Measurements from ENCODE around the gene ARHGAP24.
A peak's percentile ranks its signal among the peaks of the same experiment; 100 is the strongest.

The ARHGAP24 gene

DNA sequence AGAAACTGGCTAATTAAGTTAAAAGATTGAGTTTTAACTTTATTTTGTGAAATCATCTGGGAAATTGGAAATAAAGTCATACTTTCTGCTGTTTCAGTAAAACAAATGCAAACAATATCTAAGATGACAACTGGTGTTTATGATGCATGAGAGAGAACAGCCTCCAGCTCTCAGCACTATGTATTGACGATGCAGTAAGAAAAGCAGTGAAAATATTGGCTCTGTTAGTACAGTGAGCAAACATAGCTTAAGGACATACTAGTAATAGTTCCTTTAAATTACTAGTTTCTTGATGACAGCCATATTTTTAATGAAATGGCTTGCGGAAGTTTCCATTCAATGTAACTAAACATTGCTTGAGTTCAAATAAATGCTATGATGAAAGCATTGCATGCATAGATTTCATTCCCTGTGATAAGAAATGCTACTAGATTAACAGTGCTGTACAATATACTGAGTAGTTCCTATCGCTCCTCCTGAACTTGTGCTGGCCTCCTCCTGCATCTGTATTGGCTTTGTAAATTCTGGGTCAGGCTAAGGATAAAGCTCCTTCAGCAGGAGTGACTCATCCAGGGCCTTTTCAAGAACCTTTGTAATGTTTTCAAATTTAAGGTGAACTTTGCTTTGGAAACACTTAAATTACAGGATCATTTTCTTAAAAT, 11.6 kb downstream of the ARHGAP24 start:
- peak in 1 of 3 donors; percentile 26 for DNase-seq
- no peak overlapping the region for H3K27ac ChIP-seq (ENCODE audit: insufficient read depth in 1 of 2, low read depth in 1 of 2, low read length in 2 of 2, poor library complexity in 1 of 2, severe bottlenecking in 2 of 2)
- no peaks in the 10 kb centered on the region for H3K27me3 ChIP-seq (replicated peaks in 2 of 5; ENCODE audit: control insufficient read depth in 4 of 5, insufficient read depth in 5 of 5, low read length in 4 of 5)
- H3K36me3 ChIP-seq (ENCODE audit: control insufficient read depth in 4 of 4, insufficient read depth in 4 of 4, low read length in 3 of 4), result no peaks in the 10 kb centered on the region
- H3K4me3 ChIP-seq (ENCODE audit: control insufficient read depth in 1 of 7, extremely low read depth in 1 of 7, insufficient read depth in 4 of 7, low read depth in 2 of 7, low read length in 6 of 7), result no peak overlapping the region
- ChIA-PET CTCF (no interaction called here), POLR2A (no interaction called here)
- H3K9me3 ChIP-seq (ENCODE audit: control extremely low read depth in 1 of 5, control insufficient read depth in 4 of 5, insufficient read depth in 2 of 5, low read depth in 1 of 5, low read length in 4 of 5), result no peaks in the 10 kb centered on the region
- WGBS (ENCODE audit: insufficient coverage), result no CpG with 5 or more reads among the region's 3 CpGs
- no peaks in the 10 kb centered on the region for H3K4me1 ChIP-seq (ENCODE audit: control extremely low read depth in 1 of 4, control insufficient read depth in 4 of 4, insufficient read depth in 4 of 4, low read length in 3 of 4)

DNA sequence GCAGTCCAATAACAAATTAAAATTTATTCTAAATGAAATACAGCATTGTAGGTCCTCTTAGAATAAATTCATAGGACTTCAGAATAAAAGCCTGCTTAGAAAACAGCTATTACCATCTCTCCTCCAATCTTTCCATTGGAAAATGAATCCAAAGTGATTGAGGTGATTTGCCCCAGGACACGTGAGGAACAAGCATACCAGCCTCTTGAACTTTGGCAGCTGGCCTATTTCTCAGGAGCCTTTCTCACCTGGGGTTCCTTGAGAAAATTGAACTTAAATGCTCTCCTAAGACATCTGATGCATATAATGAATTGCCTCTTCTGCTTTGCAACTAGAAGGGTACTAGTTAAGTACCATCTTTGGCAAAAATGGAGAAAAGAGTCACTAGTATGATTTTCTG, 13.5 kb downstream of the ARHGAP24 start:
- POLR2A ChIA-PET, result no interaction called here
- CTCF ChIA-PET, result interaction anchor here (1.3 kb wide), 1 partner anchor 9 kb away, joined by 3 read pairs; no protein-coding TSS in a partner anchor
- no peaks in the 10 kb centered on the region for H3K36me3 ChIP-seq (ENCODE audit: control insufficient read depth in 4 of 4, insufficient read depth in 4 of 4, low read length in 3 of 4)

DNA sequence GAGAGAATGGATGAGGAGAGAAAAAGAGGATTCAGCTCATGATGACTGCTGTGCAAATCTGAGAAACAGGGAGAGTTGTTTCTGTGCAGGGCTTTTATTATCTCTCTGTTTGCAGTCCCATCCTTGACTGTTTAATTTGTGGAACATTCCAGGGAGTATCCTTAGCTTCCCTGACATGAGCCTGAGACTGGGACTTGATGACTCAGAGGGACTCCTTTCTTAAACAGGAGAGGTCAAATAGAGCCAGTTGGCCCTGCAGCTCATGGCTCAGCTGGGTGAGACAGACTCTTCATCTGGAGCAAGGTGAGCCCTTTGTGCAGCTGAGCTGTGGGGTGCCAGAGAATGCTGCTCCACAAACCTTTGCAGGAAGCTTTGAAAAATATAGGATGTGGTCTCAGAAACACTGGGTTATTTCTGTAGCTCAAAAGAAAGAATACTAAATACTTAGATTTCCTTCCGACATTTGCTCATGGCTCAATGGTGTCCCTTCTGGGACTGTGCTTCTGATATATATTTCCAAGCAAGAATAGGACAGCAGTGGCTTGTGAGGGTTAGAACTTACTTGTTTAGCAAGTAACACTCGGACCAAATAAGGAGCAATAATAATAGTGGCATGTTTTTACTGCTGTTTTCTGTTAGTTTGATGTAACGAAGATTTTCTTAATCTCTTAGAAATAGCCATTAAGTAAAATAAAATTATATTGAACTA, 14.5 kb downstream of the ARHGAP24 start:
- Histone ChIP-seq H3K27ac (ENCODE audit: insufficient read depth in 1 of 2, low read depth in 1 of 2, low read length in 2 of 2, poor library complexity in 1 of 2, severe bottlenecking in 2 of 2) (no peak overlapping the region), H3K4me3 (ENCODE audit: control insufficient read depth in 1 of 7, extremely low read depth in 1 of 7, insufficient read depth in 4 of 7, low read depth in 2 of 7, low read length in 6 of 7) (no peak overlapping the region), H3K4me1 (ENCODE audit: control extremely low read depth in 1 of 4, control insufficient read depth in 4 of 4, insufficient read depth in 4 of 4, low read length in 3 of 4) (no peaks in the 10 kb centered on the region), H3K36me3 (ENCODE audit: control insufficient read depth in 4 of 4, insufficient read depth in 4 of 4, low read length in 3 of 4) (no peaks in the 10 kb centered on the region), H3K27me3 (replicated peaks in 2 of 5; ENCODE audit: control insufficient read depth in 4 of 5, insufficient read depth in 5 of 5, low read length in 4 of 5) (no peaks in the 10 kb centered on the region), H3K9me3 (ENCODE audit: control extremely low read depth in 1 of 5, control insufficient read depth in 4 of 5, insufficient read depth in 2 of 5, low read depth in 1 of 5, low read length in 4 of 5) (no peaks in the 10 kb centered on the region)
- POLR2A ChIA-PET, result no interaction called here
- CTCF ChIA-PET, result interaction anchor here (1.3 kb wide), 1 partner anchor 8 kb away, joined by 3 read pairs; no protein-coding TSS in a partner anchor
- 100% methylated on average over 1 of the region's 3 CpGs for WGBS (ENCODE audit: insufficient coverage)
- no peak for DNase-seq

More for the DNA sequence above, 13.5 kb downstream of the ARHGAP24 start:
- 100% methylated on average over 1 of the region's 1 CpG for WGBS (ENCODE audit: insufficient coverage)
- Histone ChIP-seq H3K27me3 (replicated peaks in 2 of 5; ENCODE audit: control insufficient read depth in 4 of 5, insufficient read depth in 5 of 5, low read length in 4 of 5) (no peaks in the 10 kb centered on the region), H3K4me1 (ENCODE audit: control extremely low read depth in 1 of 4, control insufficient read depth in 4 of 4, insufficient read depth in 4 of 4, low read length in 3 of 4) (no peaks in the 10 kb centered on the region), H3K27ac (ENCODE audit: insufficient read depth in 1 of 2, low read depth in 1 of 2, low read length in 2 of 2, poor library complexity in 1 of 2, severe bottlenecking in 2 of 2) (no peak overlapping the region), H3K9me3 (ENCODE audit: control extremely low read depth in 1 of 5, control insufficient read depth in 4 of 5, insufficient read depth in 2 of 5, low read depth in 1 of 5, low read length in 4 of 5) (no peaks in the 10 kb centered on the region), H3K4me3 (ENCODE audit: control insufficient read depth in 1 of 7, extremely low read depth in 1 of 7, insufficient read depth in 4 of 7, low read depth in 2 of 7, low read length in 6 of 7) (no peak overlapping the region)
- no peak for DNase-seq

DNA sequence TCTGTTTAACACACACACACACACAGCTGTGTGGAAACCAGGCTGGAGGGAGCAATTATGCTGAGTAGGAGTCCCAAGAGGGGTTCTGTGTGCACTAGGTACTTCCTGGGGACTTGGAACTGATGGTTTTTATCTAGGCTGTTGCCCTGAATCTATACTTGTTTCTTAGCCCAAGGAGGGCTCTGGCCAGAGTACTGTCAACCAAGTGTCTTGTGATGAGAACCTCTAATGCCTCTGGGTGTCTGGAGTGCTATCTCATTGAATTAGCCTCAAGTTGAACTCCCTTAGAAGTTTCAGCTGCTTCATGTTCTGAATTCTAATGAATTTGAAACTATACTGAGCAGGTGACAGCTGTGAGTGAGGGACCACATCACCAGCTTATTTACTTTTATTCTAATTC, 16.6 kb downstream of the ARHGAP24 start:
- H3K9me3 ChIP-seq (ENCODE audit: control extremely low read depth in 1 of 5, control insufficient read depth in 4 of 5, insufficient read depth in 2 of 5, low read depth in 1 of 5, low read length in 4 of 5), result no peaks in the 10 kb centered on the region
- no peaks in the 10 kb centered on the region for H3K4me1 ChIP-seq (ENCODE audit: control extremely low read depth in 1 of 4, control insufficient read depth in 4 of 4, insufficient read depth in 4 of 4, low read length in 3 of 4)
- H3K36me3 ChIP-seq (ENCODE audit: control insufficient read depth in 4 of 4, insufficient read depth in 4 of 4, low read length in 3 of 4), result no peaks in the 10 kb centered on the region
- H3K27ac ChIP-seq (ENCODE audit: insufficient read depth in 1 of 2, low read depth in 1 of 2, low read length in 2 of 2, poor library complexity in 1 of 2, severe bottlenecking in 2 of 2), result no peak overlapping the region
- no peaks in the 10 kb centered on the region for H3K27me3 ChIP-seq (replicated peaks in 2 of 5; ENCODE audit: control insufficient read depth in 4 of 5, insufficient read depth in 5 of 5, low read length in 4 of 5)
- ChIA-PET POLR2A (no interaction called here), CTCF (no interaction called here)
- no peak overlapping the region for H3K4me3 ChIP-seq (ENCODE audit: control insufficient read depth in 1 of 7, extremely low read depth in 1 of 7, insufficient read depth in 4 of 7, low read depth in 2 of 7, low read length in 6 of 7)
- no peak for DNase-seq

DNA sequence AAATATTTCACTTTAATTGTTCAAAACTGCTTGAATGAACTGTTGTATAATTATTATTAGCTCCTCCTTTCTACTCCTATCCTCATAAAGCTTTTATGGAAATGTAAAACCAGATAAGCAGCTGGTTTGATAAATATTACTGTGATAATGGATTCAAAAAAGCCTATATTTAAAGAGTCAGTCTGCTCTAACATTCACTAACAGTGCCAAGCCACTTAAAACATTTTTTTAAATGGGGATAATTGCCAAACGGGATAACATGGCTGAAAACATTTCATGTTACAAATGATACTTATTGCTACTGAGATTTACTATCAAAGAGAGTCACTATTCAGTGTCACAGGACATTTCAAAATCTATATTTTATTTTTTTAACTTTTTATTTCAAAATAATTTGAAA, 17.4 kb downstream of the ARHGAP24 start:
- no peak overlapping the region for H3K27ac ChIP-seq (ENCODE audit: insufficient read depth in 1 of 2, low read depth in 1 of 2, low read length in 2 of 2, poor library complexity in 1 of 2, severe bottlenecking in 2 of 2)
- no CpG with 5 or more reads among the region's 1 CpG for WGBS (ENCODE audit: insufficient coverage)
- H3K9me3 ChIP-seq (ENCODE audit: control extremely low read depth in 1 of 5, control insufficient read depth in 4 of 5, insufficient read depth in 2 of 5, low read depth in 1 of 5, low read length in 4 of 5), result no peaks in the 10 kb centered on the region
- H3K27me3 ChIP-seq (replicated peaks in 2 of 5; ENCODE audit: control insufficient read depth in 4 of 5, insufficient read depth in 5 of 5, low read length in 4 of 5), result no peaks in the 10 kb centered on the region
- ChIA-PET CTCF (no interaction called here), POLR2A (no interaction called here)
- no peaks in the 10 kb centered on the region for H3K36me3 ChIP-seq (ENCODE audit: control insufficient read depth in 4 of 4, insufficient read depth in 4 of 4, low read length in 3 of 4)
- peaks cover 0 to 4% (median 0%) of the 10 kb centered on the region in 4 experiments for H3K4me1 ChIP-seq (ENCODE audit: control extremely low read depth in 1 of 4, control insufficient read depth in 4 of 4, insufficient read depth in 4 of 4, low read length in 3 of 4)
- H3K4me3 ChIP-seq (ENCODE audit: control insufficient read depth in 1 of 7, extremely low read depth in 1 of 7, insufficient read depth in 4 of 7, low read depth in 2 of 7, low read length in 6 of 7), result no peak overlapping the region
- DNase-seq, result no peak

DNA sequence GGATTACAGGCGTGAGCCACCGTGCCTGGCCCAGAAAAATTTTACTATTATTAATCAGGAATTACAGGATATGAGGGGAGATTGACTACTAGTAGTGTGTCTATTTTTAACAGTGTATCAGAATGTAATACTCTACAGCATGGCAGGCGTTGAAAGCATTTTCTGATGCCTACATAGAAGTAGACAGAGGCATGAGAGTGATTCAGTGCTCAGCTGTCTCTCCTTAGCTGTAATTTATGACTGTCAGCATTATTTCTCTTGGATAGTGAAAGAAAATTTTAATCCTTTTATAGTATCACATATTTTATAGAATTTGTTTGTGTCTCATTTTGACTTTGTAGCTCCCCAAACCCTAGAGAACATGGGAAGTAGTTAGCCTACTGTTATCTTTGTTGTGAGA, 20.7 kb downstream of the ARHGAP24 start:
- CTCF ChIA-PET, result no interaction called here
- no peaks in the 10 kb centered on the region for H3K27me3 ChIP-seq (replicated peaks in 2 of 5; ENCODE audit: control insufficient read depth in 4 of 5, insufficient read depth in 5 of 5, low read length in 4 of 5)
- H3K9me3 ChIP-seq (ENCODE audit: control extremely low read depth in 1 of 5, control insufficient read depth in 4 of 5, insufficient read depth in 2 of 5, low read depth in 1 of 5, low read length in 4 of 5), result no peaks in the 10 kb centered on the region
- POLR2A ChIA-PET, result no interaction called here
- H3K4me3 ChIP-seq (ENCODE audit: control insufficient read depth in 1 of 7, extremely low read depth in 1 of 7, insufficient read depth in 4 of 7, low read depth in 2 of 7, low read length in 6 of 7), result no peak overlapping the region
- no peaks in the 10 kb centered on the region for H3K36me3 ChIP-seq (ENCODE audit: control insufficient read depth in 4 of 4, insufficient read depth in 4 of 4, low read length in 3 of 4)
- DNase-seq, result no peak
- H3K4me1 ChIP-seq (ENCODE audit: control extremely low read depth in 1 of 4, control insufficient read depth in 4 of 4, insufficient read depth in 4 of 4, low read length in 3 of 4), result peaks cover 0 to 8% (median 3%) of the 10 kb centered on the region in 4 experiments
- WGBS (ENCODE audit: insufficient coverage), result 86% methylated on average over 2 of the region's 3 CpGs
- H3K27ac ChIP-seq (ENCODE audit: insufficient read depth in 1 of 2, low read depth in 1 of 2, low read length in 2 of 2, poor library complexity in 1 of 2, severe bottlenecking in 2 of 2), result no peak overlapping the region

DNA sequence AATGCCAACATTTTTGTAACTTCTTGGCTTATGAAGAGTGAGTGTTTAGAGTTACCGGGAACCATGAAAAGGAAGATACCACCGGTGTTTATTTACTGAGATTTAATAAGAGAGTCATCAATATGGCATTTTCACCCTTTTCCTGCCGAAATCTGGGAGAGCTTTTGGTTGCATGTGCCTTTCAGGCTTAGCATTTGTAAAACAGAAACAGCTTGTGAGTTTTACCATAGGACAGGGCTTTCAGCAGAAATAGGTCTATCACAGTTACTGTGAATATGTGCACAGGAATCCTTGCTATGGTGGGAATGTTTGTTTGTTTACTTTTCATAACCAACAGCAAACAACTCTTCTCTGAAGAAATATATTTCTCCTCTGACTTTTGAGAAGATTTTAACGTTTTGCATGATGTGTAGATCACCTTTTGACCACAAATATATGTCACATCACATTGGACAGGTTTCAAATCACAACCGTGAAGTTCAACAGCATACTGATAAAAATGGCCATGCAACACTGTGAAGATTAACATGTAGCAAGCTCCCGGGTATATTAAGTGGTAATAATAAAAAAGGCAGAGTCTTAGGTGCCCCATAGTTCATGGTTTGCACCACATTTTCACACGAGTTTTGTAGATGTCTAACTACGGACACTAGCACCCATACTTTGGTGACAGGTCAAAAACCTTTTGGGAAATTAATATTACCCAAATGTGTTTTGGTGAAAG, 21.3 kb downstream of the ARHGAP24 start:
- no peak overlapping the region for H3K27ac ChIP-seq (ENCODE audit: insufficient read depth in 1 of 2, low read depth in 1 of 2, low read length in 2 of 2, poor library complexity in 1 of 2, severe bottlenecking in 2 of 2)
- H3K27me3 ChIP-seq (replicated peaks in 2 of 5; ENCODE audit: control insufficient read depth in 4 of 5, insufficient read depth in 5 of 5, low read length in 4 of 5), result no peaks in the 10 kb centered on the region
- CTCF ChIA-PET, result interaction anchor here (1.6 kb wide), 1 partner anchor 8 kb away, joined by 3 read pairs; no protein-coding TSS in a partner anchor
- H3K4me1 ChIP-seq (ENCODE audit: control extremely low read depth in 1 of 4, control insufficient read depth in 4 of 4, insufficient read depth in 4 of 4, low read length in 3 of 4), result peaks cover 0 to 8% (median 3%) of the 10 kb centered on the region in 4 experiments
- no peaks in the 10 kb centered on the region for H3K9me3 ChIP-seq (ENCODE audit: control extremely low read depth in 1 of 5, control insufficient read depth in 4 of 5, insufficient read depth in 2 of 5, low read depth in 1 of 5, low read length in 4 of 5)
- POLR2A ChIA-PET, result no interaction called here
- no peaks in the 10 kb centered on the region for H3K36me3 ChIP-seq (ENCODE audit: control insufficient read depth in 4 of 4, insufficient read depth in 4 of 4, low read length in 3 of 4)
- 83% methylated on average over 6 of the region's 8 CpGs for WGBS (ENCODE audit: insufficient coverage)
- DNase-seq, result no peak
- H3K4me3 ChIP-seq (ENCODE audit: control insufficient read depth in 1 of 7, extremely low read depth in 1 of 7, insufficient read depth in 4 of 7, low read depth in 2 of 7, low read length in 6 of 7), result no peak overlapping the region

All from common myeloid progenitor, CD34-positive (primary cell).